HG02970 (cell line): ENCODE data around the gene DHX58.

Experiments used
- ATAC-seq: cut with Tn5 transposase; IDR thresholded peaks from one replicate; pipeline ENCODE4 v1.9.1; 2021; ENCODE audit warnings: mild to moderate bottlenecking, moderate library complexity, moderate number of reproducible peaks; ENCODE audit not compliant: unreplicated experiment, low FRiP score

Gene DHX58

DNA sequence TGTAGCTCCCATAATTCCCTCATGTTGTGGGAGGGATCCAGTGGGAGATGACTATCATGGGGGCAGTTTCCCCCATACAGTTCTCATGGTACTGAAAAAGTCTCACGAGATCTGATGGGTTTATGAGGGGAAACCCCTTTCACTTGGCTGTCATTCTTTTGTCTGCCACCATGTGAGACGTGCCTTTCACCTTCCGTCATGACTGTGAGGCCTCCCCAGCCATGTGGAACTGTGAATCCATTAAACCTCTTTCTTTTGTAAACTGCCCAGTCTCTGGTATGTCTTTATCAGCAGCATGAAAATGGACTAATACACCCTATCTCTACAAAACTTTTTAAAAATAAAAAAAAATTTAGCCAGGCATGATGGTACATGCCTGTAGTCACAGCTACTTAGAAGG lies 55.9 kb downstream of the DHX58 start:
- no peak for ATAC-seq

DNA sequence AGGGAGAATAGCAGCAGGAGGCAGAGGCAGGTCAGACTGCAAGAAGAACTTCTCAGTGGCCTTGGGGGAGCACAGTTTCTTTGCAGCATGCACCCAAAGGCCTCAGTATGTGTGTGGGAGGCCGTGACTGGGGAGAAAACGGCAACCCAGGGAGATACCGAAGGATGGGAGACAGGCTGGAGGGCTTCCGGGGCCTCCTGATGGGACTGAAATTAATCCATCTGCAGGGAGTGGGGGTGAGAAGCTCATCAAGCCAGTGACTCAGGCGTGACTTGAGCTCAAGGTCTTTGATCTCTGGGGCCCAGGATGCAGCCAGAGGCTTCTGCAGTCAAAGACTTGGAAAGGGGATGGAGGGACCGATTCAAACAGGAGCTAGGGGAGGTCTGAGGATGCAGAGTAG lies 57.0 kb downstream of the DHX58 start:
- ATAC-seq, result no peak

DNA sequence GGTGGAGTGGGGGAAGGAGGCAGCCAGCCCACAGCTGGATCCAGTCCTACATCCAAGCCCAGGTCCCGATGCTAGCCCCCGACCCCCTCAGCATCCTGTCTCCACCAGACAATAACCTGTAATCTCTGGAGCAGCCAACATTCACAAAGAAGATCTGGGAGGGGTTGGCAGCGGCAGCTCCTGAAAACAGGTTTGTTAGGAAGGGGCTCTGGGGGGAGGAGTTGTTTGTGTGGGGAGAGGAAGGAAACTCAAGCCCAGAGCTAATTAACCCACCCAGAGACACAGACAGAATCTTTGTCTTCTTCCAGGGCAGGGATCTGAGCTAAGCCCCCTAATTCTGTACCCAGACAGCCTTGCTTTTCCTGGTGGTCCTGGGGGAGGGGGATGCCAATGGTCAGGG lies 57.5 kb downstream of the DHX58 start:
- ATAC-seq, result no peak

DNA sequence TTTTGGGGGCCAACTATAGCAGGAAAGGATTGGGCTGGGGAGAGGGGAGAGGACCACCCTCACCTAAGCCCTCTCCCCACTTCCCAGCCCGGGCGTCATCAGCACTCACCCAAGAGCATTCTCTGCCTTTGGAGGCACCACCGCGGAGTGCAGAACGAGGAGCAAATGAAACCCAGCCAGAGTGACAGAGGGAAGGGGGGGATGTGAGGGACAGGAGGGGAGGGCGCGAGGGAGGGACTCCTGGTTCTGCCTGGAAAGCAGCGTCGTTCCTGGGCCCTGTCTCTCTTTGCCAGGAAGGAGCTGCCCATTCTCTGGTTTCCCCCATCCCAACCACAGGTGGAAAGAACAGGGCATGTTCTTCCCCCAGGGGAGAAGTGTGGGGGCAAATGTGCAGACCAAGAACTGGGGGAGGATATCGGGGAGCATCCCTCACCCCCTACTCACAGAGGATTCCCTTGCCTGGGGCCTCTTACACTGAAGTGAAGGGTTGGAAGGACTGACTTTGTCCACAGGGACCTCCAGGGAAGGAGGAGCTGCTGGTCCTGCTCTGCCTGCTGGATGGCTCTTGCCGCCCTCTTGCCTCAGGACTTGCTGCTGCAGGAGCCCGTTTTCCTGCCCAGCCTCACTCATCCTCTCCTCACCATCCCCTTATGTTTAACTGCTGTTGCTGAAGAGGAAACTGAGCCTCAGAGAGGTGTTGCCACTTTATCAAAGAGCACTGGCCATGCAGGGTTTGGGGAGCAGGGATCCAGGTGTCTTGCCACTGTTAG lies 58.6 kb downstream of the DHX58 start:
- ATAC-seq, result no peak

DNA sequence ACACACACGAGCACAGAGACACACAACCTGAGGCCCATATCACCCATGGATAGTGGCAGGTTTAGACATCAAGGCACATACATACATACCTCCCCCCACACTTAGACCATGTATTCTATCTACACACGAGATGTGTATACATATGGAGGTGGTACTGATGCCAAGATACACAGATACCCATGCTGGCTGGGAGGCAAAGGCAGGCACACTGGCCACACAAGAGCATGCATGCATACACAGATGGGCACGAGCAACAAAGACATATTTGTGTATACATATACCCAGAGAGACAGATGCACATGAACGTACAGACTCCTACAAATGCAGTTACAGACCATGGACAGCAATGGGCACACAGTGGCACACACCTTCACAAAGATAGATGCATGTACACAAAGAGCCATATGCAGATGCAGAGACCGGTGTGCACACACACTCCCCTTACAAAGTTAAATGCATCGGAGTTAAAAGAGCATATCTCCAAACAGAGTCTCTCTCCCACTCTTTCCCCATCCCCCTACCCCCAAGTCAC lies 60.1 kb downstream of the DHX58 start:
- no peak for ATAC-seq

DNA sequence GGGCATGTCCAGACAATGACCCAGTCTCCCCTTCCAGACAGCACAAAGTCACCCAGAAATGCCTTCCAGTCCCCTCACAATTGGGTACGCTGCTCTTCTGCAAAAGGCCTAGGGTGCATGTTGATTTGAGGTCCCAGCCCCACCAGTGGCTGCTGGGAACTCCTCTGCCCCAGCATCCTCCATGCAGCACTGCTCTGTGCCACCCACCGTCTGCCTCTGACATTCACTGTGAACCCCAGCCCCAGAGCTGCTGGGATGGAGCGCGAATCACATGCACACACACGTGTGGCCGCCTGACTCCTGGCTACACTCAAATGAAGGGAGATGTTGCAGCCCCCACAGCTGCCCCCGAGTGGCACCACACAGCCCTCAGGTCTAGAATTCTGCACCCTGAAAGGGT lies 60.9 kb downstream of the DHX58 start:
- no peak for ATAC-seq
